Activated CD4-positive, alpha-beta T cell treated with anti-CD3 and anti-CD28 coated beads, Interleukin-2, Interleukin-6, amounts not matched to agents 100 ng/mL and 50 ng/mL, durations not matched to agents 16 hours and 8 hours (primary cell): Measurements from ENCODE around the gene ZNF814.
"Not testable (repeated sequence)": the region's sequence is repeated elsewhere in the genome, so short reads cannot be mapped to it uniquely, and the experiment has no call there.

Experiments
- DNase-seq: peaks from one replicate; pipeline ENCODE4 v3.0.0-alpha.2; 2020

Gene ZNF814

DNA sequence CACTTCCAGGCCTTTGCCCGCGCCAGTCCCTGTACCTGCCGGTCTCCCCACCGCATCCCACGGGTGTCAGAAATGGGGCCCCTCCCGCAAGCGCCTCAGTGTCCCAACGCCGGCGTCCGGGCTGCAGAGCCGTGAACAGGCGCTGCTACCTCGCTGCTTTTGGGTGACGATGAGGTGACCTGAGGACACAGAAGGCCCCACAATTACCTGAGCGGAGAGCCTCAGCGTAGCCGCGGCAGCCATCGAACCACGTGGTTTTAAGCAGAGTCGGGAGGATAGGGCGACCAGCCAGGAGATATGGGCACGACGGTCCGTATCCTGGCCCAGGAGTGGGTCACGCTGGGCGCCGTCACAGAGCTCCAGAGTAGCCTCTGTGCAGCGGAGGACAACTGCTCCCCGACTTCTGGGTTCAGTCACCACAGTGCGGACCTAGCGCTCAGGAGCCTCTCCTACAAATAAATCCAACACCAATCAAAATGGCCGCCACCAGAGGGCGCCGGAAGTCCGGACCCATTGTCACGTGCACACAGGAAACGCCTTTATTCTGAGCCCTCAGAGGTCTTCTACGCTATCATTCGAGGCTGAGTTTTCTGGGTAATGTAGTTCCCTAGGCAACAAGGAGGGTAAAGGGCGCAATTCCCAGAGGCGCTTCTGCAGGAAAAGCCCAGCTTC lies at the start of gene ZNF814:
ZNF814 (minus strand) TSS at position 478 of the 672 bp plus-strand sequence; CDS start at position 243, 235 bp downstream.
- DNase-seq, result peak; percentile 85

DNA sequence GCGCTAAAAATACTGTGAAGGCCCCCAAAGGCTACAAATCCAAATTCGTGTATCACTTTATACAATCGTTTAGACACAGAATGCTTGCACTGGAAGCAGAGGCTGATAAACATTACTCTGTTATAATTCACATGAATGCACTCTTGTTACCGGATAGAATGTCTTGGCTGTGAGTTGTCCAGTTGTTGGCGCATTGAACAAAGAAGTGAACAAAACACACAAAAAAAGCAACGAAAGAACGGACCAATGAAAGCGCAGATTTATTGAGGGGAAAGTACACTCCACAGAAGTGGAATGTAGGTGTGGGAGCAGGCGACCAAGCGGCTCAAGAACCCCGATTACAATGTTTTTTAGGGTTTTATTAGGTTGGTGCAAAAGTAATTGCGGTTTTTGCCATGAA lies 46.9 kb upstream of the ZNF814 start:
- DNase-seq, result no peak

DNA sequence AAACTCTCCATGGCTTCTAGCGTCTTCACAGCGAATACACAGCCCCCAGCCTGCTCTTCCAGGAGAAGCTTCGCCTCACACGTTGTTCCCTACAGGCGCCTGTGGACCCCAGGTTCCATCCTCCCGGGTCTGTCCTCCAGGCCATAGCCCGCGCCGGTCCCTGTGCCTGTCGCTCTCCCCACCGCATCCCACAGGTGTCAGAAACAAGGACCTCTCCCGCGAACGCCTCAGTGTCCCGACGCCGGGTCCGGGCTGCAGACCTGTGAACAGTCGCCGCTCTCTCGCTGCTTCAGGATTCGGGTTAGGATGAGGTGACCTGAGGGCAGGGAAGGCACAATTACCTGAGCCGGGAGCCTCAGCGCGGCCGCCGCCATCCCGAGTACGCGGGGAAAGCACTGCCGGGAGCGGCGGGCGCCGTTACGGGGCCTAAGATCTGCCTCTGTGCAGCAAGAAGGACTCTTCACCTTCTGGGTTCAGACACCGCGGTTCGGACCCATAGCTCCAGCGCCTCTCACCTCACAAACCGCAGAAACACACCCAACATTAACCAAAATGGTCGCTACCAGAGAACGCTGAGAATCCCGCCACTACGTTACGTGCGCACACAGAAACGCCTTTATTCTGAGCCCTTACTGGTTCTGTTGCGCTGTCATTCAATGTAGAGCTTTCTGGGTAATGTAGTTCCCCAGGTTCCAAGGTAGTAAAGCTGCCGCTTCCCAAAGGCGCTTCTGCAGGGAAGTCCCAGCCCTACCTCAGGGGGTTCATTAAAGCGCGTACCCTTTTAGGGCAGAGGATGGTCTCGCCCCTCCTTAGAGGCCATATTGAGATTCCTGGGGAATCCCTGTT lies 46.2 kb upstream of the ZNF814 start, which contains the start of gene ZNF418:
ZNF418 (minus strand) TSS at position 583 of the 846 bp plus-strand sequence. CDS start 1,580 bp downstream, outside the sequence.
- peak; percentile 56 for DNase-seq

DNA sequence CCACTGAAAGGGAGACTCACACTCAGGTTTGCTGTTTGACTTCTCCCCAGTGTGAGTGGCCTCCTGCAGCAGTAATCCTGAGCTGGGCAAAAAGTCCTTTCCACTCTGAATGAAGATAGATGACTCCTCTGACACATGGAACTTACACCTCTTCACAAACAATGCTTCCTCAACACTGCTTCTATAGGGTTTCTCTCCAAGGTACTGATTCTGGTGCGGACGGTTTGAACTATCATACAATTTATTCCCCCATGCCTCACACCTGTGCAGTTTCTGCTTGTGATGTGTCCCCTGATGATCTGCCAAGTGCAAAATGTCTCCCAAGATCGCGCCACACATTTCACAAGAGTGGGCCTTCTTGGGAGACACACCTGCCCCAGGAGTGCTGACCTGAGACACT lies 38.8 kb upstream of the ZNF814 start:
- DNase-seq, result no peak

DNA sequence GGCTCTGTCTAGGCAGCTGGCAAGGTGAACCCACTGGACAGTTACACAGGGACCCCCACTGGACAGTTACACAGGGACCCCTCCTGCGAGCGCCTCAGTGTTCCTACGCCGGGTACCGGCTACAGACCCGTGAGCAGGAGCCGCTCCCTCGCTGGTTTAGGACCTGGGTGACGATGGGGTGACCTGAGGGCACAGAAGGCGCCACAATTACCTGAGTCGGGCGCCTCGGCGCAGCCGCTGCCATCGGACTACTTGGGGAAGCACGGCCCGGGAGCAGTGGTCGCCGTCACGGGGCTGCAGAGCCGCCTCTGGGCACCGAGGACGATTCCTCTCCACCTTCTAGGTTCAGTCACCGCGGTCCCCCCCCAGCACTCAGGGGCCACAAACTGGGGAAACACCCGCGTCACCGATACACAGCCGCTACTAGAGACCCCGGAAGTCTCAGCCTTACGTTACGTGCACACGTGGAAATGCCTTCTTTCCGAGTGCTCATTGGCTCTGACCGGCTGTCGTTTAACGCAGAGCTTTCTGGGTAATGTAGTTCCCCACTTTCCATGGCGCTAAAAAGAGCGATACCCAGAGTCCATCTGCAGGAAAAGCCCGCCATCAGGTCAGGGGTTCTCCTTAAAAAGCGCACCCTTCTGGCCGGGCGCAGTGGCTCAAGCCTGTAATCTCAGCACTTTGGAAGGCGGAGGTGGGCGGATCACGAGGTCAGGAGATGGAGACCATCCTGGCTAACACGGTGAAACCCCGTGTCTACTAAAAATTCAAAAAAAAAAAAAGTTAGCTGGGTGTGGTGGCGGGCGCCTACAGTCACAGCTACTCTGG lies 27.5 kb upstream of the ZNF814 start, which contains the start of gene ZNF417:
ZNF417 (minus strand) TSS at position 425 of the 828 bp plus-strand sequence; CDS start at position 244, 181 bp downstream.
- peak; percentile 92 for DNase-seq

DNA sequence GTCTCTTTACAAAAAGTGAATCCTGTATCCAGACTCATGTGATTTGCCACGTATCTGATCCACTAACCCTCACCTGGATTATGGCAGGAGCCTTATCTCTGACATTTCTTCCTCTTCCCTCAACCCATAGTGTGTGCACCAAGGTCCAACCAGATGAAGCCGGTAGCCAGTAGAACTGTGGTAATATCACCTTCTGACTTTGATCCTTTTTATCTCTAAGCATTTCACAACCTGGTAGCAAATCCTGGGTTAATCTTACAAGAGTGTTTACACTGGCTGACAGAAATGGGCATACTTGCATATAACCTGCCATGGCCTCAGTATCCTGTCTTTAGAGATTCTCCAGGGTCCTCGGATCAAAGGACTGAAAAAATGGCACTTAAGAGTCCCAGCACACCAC lies 25.7 kb upstream of the ZNF814 start:
- no peak for DNase-seq

DNA sequence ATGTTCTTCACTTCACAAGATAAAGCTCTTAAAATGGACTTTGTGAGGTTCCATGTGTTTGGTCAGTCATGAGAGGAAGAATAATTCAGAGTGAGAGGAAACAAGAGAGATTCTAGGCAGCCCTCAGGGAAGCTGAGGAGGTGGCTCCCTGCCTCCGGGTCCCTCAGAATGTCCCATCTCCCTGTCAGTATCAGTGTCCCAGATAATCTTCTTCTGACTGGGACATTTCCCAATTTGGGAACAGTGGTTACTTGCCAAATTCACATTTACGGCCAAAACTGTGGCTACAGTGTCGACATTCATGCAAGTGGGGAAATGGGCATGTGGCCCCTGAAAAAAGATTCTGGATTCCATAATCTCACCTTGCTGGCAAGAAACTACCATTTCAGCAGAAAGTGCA lies 18.6 kb upstream of the ZNF814 start:
- no peak for DNase-seq

DNA sequence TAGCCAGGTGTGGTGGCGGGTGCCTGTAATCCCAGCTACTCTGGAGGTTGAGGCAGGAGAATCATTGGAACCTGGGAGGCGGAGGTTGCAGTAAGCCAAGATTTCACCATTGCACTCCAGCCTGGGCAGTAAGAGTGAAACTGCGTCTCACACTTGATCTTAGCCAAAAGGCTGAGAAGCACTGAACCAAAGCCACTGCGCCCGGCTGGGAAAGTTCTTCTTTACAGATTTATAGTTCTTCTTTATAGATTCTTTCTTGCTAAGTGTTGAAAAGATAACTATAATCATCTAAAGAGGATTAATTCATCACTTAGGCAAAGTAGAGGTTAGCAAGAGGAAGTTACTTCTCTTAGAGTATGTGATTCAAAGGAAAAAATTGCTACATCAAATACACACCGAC lies 16.4 kb upstream of the ZNF814 start:
- no peak for DNase-seq

DNA sequence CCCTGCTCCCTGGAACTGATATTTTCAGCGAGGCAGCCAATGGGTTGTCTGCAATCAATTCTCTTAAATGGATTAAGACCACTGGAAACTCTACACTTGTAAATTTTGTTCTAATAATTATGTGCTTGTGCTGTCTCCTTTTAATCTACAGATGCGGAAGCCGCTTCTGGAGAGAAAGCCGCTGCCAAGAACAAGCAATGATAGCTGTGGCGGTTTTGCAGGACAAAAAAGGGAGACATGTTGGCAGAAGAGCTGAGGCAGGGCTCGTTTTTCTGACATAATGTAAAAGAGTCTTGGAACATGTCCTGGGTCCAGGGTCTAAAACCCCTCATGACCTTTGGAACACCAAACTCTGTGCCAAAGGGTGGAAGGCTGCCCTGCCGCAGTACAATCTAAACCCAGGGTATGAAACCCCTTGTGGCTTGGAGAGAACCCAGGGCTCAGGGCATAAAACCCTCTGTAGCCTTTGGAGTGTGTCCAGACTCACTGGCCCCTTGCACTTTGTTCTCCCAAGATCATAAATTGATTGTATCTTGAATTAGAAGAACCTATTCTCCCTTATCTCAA lies 14.9 kb upstream of the ZNF814 start:
- no peak for DNase-seq

DNA sequence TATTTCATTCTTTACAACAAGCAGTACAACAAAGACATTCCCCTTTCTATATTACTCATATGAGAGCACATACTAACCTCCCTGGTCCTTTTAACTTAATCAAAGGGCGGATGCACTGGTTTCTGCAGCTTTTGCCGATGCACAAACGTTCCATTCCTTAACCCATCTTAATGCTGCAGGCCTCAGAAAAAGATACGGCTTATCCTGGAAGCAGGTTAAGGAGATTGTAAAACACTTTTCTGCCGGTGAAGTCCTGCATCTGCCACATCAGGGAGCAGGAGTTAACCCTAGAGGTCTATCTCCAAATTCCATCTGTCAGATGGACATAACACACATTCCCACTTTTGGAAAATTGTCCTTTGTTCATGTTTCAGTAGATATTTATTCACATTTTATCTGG lies 11.5 kb upstream of the ZNF814 start:
- DNase-seq, result no peak

DNA sequence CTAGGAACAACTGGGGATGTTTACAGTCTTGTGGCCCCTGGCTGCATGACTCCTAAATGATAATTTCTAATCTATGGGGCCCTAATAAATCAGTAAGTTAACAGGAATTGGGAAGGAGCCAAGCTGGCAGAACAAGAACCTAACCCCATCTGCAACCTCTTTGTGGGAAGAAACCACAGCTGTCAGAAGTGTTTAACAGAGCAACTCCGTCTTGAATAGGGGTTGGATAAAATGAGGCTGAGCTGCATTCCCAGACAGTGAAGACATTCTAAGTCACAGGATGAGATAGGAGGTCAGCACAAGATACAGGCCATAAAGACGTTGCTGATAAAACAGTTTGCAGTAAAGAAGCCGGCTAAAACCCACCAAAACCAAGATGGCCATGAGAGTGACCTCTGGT lies 1.9 kb upstream of the ZNF814 start:
- DNase-seq, result not testable (repeated sequence)

DNA sequence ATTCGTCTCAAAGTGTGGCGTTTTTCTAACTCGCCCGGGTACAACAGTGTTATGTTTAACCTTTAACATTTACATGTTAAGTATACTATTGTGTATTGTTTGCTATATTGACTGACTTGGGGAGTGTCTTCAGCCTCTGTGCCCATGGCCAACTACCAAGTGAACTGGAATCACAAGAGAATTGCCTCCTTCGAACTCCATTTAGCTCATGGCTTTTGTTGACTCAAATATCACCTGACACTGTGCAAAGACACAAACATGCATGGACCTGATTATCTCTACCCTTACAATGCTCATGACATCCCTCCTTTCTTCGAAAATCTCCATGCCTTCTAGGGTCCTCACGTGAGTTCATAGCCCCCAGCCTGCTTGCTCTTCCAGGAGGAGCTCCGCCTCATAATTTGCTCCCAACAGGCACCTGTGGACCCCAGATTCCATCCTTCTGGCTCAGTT lies 704 bp downstream of the ZNF814 start:
- DNase-seq, result no peak

DNA sequence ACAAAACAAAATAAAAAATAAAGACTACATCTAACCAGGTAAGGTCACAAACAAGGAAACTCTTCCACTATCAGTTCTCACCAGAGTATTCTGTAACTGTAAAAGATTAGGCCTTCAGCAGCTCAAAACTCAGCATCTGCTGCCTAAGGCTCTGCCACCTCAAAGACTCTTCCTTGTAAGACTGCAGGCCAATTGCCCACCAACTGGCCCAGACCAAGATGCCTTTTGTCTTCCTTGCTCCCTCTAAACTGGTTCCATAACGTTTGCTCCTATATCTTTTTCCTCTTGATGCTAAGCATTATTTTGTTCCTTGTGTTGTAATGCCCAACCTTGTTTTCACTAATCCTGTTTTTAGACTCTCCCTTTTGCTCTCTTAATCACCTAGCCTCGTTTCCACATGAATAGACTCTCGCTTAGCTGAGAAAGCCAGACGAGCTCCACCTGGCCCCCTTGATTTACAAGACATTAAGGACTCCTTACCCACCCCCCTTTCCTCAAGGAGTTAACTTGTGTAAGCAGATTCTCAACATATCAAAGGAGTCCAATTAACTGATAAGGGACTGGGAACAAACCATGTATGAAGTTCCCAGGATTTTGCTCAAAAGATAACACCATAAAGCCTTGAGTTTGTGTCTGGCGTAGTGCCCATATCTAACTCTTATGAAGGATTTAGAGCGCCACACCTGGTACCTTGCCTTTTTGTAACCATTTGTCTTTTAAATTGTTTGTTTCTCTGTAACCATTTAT lies 1.5 kb downstream of the ZNF814 start:
- no peak for DNase-seq

DNA sequence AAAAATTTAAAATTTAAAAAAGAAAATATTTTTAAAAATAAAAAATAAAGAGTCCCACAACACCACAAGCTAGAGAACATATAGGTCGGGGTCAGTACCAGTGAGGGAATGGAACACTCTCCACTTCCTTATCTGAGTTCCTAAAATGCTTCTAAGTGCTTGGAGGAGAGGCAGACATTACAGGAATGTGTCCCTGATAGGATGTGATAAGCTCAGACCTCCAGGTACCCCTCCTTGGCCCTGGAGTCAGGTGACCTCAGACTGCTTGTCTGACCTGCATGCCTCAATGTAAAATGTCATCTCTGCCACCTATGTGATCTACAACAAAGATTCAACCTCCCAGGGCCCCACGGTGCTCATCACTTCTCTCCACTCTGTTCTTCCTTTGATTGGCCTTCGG lies 2.8 kb downstream of the ZNF814 start:
- DNase-seq, result no peak

DNA sequence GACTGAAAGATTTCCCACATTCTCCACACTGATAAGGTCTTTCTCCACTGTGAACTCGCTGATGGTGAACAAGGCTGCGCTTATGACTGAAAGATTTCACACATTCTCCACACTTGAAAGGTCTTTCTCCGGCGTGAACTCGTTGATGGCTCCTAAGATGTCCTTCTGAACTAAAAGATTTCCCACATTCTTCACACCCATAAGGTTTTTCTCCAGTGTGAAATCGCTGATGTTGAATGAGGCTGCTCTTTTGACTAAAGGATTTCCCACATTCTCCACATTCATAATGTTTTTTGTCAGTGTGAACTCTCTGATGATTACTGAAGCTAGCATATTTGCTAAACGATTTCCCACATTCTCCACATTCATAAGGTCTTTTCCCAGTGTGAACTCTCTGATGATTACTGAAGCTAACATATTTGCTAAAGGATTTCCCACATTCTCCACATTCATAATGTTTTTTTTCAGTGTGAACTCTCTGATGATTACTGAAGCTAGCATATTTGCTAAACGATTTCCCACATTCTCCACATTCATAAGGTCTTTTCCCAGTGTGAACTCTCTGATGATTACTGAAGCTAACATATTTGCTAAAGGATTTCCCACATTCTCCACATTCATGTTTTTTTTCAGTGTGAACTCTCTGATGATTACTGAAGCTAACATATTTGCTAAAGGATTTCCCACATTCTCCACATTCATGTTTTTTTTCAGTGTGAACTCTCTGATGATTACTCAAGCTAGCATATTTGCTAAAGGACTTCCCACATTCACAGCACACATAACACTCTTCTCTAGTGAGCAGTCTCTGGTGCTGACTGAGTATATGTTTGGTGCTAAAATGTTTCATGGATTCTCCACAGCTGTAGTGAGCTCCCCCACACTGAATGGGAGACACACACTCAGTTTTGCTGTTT lies 14.7 kb downstream of the ZNF814 start:
- DNase-seq, result not testable (repeated sequence)

DNA sequence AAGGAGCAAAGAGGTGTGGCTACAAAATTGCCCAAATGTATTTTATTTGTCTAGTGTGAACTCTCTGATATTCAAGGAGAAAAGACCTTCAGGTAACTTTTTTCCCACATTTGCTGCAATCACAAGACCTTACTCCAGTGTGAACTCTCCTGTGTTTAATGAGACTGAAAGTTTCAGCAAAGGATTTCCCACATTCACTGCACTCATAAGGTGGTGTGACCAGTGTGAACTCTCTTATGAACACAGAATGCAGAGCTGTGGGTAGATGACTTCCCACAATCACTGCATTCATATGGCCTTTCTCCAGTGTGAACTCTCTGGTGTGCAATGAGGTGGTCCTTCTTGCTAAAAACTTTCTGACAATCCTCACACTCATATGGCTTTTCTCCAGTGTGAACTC lies 16.4 kb downstream of the ZNF814 start:
- no peak for DNase-seq

DNA sequence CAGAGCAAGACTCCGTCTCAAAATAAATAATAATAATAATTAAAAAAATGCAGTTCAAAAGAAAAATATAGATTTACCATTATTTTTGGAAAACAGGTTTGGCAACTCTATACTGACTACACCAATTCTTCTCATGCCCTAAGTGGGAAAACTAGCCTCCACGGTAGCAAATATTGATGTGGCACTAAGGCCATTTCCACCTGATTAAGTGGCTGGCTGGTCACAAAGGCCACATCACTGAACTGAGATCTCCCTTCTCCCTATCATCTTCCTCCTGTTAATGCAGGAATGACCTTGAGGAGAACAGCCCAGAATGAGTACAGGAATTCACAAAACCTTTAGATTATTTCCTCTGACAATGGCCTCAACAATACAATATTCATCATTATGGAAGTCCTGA lies 18.6 kb downstream of the ZNF814 start:
- no peak for DNase-seq

DNA sequence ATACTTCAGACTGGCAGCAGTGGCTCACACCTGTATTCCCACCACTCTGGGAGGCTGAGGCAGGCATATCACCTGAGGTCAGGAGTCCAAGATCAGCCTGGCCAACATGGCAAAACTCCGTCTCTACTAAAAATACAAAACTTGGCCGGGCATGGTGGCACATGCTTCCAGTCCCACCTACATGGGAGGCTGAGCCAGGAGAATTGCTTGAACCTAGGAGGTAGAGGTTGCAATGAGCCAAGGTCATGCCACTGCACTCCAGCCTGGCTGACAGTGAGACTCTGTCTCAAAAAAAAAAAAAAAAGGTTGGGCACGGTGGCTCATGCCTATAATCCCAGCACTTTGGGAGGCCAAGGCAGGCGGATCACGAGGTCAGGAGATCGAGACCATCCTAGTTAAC lies 19.2 kb downstream of the ZNF814 start:
- not testable (repeated sequence) for DNase-seq

DNA sequence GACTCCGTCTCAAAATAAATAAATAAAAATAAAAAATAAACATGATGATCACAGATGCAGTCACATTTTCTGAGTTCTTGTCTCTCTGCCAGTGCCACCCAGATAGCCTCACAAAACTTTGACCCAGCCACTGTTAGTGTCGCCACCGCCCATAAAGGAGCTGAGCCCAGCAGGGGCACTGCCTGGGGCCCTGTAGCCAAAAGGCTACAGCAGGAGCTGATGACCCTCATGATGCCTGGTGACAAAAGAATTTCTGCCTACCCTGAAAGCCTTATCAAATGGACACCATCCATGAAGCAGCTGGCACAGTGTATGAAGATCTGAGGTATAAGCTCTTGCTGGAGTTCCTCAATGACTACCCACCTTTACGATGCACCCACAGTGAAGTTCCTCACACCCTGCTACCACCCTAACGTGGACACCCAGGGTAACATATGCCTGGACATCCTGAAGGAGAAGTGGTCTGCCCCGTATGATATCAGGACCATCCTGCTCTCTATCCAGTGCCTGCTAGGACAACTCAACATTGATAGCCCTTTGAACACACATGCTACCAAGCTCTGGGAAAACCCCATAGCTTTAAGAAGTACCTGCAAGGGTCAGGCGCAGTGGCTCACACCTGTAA lies 20.9 kb downstream of the ZNF814 start:
- no peak for DNase-seq

DNA sequence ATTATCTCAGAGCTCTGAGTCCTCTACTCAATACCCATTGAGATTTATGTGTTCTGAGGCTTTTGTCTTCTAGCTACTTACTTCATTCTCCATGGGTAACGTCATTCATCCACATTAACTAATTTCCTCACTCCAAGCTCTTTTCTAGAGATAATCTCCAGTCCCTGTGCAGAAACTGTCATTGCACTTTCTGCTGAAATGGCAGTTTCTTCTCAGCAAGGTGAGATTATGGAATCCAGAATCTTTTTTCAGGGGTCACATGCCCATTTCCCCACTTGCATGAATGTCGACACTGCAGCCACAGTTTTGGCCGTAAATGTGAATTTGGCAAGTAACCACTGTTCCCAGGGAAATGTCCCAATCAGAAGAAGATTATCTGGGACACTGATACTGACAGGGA lies 26.5 kb downstream of the ZNF814 start:
- not testable (repeated sequence) for DNase-seq
